ENCODE data around the gene RAPGEF4. TPM values are rescaled to one million over a fixed set of nuclear protein-coding genes. Genes with fewer than 3 reads are reported as not detected.

Gene RAPGEF4
- total RNA-seq, 4 donors from 2014 or later = 1.4 to 5.5 (median 1.8) TPM

- ATAC-seq = peak; percentile 77 to 81
- peak; percentile 78 to 83 for DNase-seq
- in situ Hi-C loops (cut with MboI; ENCODE audit: low sequenced_read_pairs in 4 of 4) (no loop called here), intact Hi-C loops (cut with DNase I; ENCODE audit: low total_unique reads) (loop anchor here (2.0 kb wide), 1 partner anchor 25 kb away; no protein-coding TSS in a partner anchor)
- H3K36me3 ChIP-seq = no peaks in the 10 kb centered on the region
- peaks cover 62 to 67% of the 10 kb centered on the region in 2 donors for H3K4me1 ChIP-seq
- H3K27me3 ChIP-seq = no peaks in the 10 kb centered on the region
- H3K9me3 ChIP-seq = no peaks in the 10 kb centered on the region
- H3K4me3 ChIP-seq = peak overlapping the region in 2 of 4 donors; percentile 1 to 17
- TF ChIP-seq CTCF (IDR thresholded peaks at IDR 0.05 in 4 of 5, conservative IDR thresholded peaks at IDR 0.05 in 1 of 5) = no peak
- TF ChIP-seq POLR2A (IDR thresholded peaks at IDR 0.05) = peak in 1 of 2 donors; percentile 40
- H3K27ac ChIP-seq = peak overlapping the region; percentile 81 to 93 (median 88)
These were observed 266.3 kb downstream of the RAPGEF4 start for GRCh38 chr2:173001664-173002604.

GRCh38 chr2:173002751-173003541 is 267.3 kb downstream of the RAPGEF4 start:
- peaks cover 58 to 65% of the 10 kb centered on the region in 2 donors for H3K4me1 ChIP-seq
- no peak for DNase-seq
- no peak overlapping the region for H3K4me3 ChIP-seq
- H3K27ac ChIP-seq = peak overlapping the region; percentile 81 to 93 (median 88)
- H3K9me3 ChIP-seq = no peaks in the 10 kb centered on the region
- in situ Hi-C loops (cut with MboI; ENCODE audit: low sequenced_read_pairs in 4 of 4) (no loop called here), intact Hi-C loops (cut with DNase I; ENCODE audit: low total_unique reads) (loop anchor here (2.0 kb wide), 1 partner anchor 24 kb away; no protein-coding TSS in a partner anchor)
- peak in 1 of 2 donors; percentile 18 for ATAC-seq
- peak in 1 of 2 donors; percentile 9 for TF ChIP-seq POLR2A (IDR thresholded peaks at IDR 0.05)
- no peak for TF ChIP-seq CTCF (IDR thresholded peaks at IDR 0.05 in 4 of 5, conservative IDR thresholded peaks at IDR 0.05 in 1 of 5)
- H3K27me3 ChIP-seq = no peaks in the 10 kb centered on the region
- no peaks in the 10 kb centered on the region for H3K36me3 ChIP-seq

- H3K27ac ChIP-seq = no peak overlapping the region
- H3K9me3 ChIP-seq = no peaks in the 10 kb centered on the region
- ATAC-seq (no peak), DNase-seq (no peak)
- in situ Hi-C loops (cut with MboI; ENCODE audit: low sequenced_read_pairs in 4 of 4) (no loop called here), intact Hi-C loops (cut with DNase I; ENCODE audit: low total_unique reads) (loop anchor here (2.0 kb wide), 1 partner anchor 16 kb away; no protein-coding TSS in a partner anchor)
- H3K27me3 ChIP-seq = no peaks in the 10 kb centered on the region
- H3K4me3 ChIP-seq = no peak overlapping the region
- no peaks in the 10 kb centered on the region for H3K36me3 ChIP-seq
- no peak for TF ChIP-seq CTCF (IDR thresholded peaks at IDR 0.05 in 4 of 5, conservative IDR thresholded peaks at IDR 0.05 in 1 of 5)
- no peak for TF ChIP-seq POLR2A (IDR thresholded peaks at IDR 0.05)
- peaks cover 7 to 11% of the 10 kb centered on the region in 2 donors for H3K4me1 ChIP-seq
These were observed 273.1 kb downstream of the RAPGEF4 start for GRCh38 chr2:173008786-173009185.

GRCh38 chr2:173010233-173010632 is 274.6 kb downstream of the RAPGEF4 start:
- ATAC-seq (no peak), DNase-seq (no peak)
- peaks cover 0 to 4% of the 10 kb centered on the region in 2 donors for H3K4me1 ChIP-seq
- TF ChIP-seq CTCF (IDR thresholded peaks at IDR 0.05 in 4 of 5, conservative IDR thresholded peaks at IDR 0.05 in 1 of 5) = no peak
- TF ChIP-seq POLR2A (IDR thresholded peaks at IDR 0.05) = no peak
- H3K27me3 ChIP-seq = no peaks in the 10 kb centered on the region
- no peaks in the 10 kb centered on the region for H3K9me3 ChIP-seq
- no peak overlapping the region for H3K4me3 ChIP-seq
- intact Hi-C loops (cut with DNase I; ENCODE audit: low total_unique reads) = no loop called here
- no peaks in the 10 kb centered on the region for H3K36me3 ChIP-seq
- no peak overlapping the region for H3K27ac ChIP-seq
- in situ Hi-C loops (cut with MboI; ENCODE audit: low sequenced_read_pairs in 4 of 4) = no loop called here
